Fibroblast of pulmonary artery (primary cell): ENCODE measurements around the gene SLC9A9.

Source experiments
- DNase-seq: peaks from one replicate; pipeline ENCODE4 v3.0.0-alpha.2; 2010; ENCODE audit warnings: low read depth
- H3K4me3 ChIP-seq: replicated peaks from 2 replicates; pipeline ENCODE4 v1.5.1; 2011; ENCODE audit warnings: low read depth, mild to moderate bottlenecking, control low read depth, low read length, moderate library complexity
- TF ChIP-seq, protein P1 (sequence below): IDR thresholded peaks from 2 replicates; pipeline ENCODE4 v1.5.1; 2011; ENCODE audit warnings: mild to moderate bottlenecking, control low read depth, low read length, inconsistent platforms; ENCODE audit errors: missing control alignments

SLC9A9 gene

DNA sequence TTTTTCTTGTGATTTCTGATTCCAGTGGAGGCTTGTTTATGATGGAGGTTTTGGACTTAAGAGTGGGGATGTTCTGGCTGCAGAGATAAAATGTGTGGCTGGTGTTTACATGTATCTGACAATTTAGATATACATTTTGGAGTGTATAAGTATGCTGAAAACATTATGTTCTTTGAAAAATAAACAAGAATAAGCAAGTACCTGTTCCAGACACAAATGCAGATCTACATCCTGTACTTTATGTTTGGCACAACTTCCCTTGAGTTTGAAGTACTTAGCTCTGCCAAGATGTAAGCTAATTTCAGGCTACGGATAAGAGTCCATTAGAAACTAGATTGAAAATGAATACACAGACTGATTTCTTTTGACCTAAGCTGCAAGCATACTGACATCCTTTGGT lies 451.5 kb downstream of the SLC9A9 start:
- TF ChIP-seq, protein P1, sequence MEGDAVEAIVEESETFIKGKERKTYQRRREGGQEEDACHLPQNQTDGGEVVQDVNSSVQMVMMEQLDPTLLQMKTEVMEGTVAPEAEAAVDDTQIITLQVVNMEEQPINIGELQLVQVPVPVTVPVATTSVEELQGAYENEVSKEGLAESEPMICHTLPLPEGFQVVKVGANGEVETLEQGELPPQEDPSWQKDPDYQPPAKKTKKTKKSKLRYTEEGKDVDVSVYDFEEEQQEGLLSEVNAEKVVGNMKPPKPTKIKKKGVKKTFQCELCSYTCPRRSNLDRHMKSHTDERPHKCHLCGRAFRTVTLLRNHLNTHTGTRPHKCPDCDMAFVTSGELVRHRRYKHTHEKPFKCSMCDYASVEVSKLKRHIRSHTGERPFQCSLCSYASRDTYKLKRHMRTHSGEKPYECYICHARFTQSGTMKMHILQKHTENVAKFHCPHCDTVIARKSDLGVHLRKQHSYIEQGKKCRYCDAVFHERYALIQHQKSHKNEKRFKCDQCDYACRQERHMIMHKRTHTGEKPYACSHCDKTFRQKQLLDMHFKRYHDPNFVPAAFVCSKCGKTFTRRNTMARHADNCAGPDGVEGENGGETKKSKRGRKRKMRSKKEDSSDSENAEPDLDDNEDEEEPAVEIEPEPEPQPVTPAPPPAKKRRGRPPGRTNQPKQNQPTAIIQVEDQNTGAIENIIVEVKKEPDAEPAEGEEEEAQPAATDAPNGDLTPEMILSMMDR = no peak
- no peak overlapping the region for H3K4me3 ChIP-seq
- DNase-seq = no peak

DNA sequence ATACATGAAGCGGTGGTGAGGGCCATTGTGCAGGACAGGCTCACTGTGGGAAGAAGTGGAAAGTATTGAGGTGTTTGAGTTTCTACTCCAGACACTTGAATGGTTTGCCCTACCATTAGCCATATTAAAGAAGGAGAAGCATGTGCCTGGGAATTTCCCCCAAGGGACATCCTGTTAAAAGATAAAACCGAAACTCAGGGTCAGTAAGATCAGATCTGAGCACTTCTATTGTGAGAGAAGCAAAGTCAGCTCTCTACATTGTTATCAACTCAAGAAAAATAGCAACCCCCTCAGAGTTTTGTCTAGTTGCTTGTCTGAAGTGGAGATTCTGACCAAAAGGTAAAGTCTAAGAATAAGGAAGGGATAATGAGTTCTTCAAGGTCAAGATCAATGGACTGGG lies 458.9 kb downstream of the SLC9A9 start:
- no peak overlapping the region for H3K4me3 ChIP-seq
- TF ChIP-seq, protein P1 = no peak
- no peak for DNase-seq

DNA sequence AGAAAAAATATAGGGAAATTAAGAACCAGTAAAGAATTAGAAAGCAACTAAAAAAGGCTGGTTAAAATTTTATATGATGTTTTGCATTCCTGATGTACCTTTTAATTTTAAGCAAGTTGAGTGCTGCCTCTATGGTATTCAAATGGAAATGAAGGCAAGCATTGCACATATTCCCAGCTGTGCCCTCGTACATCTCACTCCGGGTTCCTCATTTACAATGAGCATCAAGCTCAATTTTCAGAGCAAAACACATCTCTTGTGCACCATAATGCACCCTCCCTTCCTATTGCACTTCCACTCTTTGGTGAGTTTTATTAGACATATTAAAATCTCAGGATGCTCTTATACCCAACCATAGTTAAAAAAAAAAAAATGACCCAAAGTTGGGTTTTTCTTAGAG lies 460.8 kb downstream of the SLC9A9 start:
- TF ChIP-seq, protein P1 = no peak
- DNase-seq = no peak

DNA sequence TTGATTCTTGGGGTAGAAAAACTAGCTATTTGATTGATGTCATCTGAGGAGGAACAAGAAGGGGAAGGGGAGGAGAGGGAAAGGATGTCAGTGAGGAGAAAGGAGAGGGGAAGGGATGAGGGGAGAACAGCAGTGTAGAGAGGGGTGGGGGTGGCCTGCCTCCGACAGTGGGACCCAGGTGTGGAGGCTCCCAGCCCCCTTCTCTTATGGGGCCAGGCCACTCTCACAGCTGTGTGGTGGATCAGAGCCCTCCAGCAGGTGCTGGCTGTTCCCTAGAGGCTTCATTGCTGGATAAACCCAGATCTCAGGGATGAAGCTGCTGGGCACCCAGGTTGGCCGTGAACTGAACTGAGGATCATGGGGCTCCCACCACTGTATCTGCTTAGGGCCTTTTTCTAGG lies 464.2 kb downstream of the SLC9A9 start:
- DNase-seq = no peak
- no peak overlapping the region for H3K4me3 ChIP-seq
- TF ChIP-seq, protein P1 = no peak

More for the DNA sequence above, 460.8 kb downstream of the SLC9A9 start:
- H3K4me3 ChIP-seq = no peak overlapping the region

DNA sequence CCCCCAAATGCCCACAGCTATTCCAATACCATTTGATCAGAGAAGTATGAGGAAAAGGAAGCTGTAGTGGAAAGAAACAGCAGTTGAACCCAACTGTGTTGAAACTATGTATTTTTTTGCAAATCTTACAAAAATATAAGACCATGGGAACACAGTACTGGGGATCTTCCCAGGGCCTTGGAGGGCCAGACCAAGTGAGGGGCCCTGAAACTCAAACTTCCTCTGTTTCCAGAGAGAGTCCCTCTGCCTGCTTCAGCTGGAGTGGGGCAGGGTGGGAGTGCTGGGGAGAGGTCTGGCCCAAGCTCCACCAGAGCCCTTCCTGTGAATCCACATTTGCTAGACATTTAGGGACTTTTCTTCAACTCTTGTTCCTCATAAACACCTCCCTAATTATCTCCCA lies 464.8 kb downstream of the SLC9A9 start:
- no peak for DNase-seq
- no peak overlapping the region for H3K4me3 ChIP-seq
- TF ChIP-seq, protein P1 = no peak

DNA sequence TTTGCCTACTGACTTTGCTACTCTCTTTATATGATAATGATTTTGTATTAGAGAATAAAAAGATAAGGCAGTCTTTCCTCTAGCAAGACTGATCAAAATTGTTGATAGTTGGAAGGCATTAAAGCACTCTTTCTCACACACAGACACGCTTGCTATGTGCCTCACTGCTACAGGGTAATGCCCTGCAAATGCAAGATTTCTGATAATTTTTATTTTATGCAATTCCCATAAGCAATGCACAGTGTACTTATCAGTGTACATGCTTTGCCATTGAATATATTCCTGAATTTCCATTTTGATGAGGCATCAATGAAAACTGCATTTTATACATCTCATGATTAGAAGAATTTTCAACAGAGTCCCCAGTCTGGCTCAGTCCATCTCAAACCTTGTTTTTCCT lies 465.5 kb downstream of the SLC9A9 start:
- TF ChIP-seq, protein P1 = no peak
- no peak overlapping the region for H3K4me3 ChIP-seq
- DNase-seq = no peak

DNA sequence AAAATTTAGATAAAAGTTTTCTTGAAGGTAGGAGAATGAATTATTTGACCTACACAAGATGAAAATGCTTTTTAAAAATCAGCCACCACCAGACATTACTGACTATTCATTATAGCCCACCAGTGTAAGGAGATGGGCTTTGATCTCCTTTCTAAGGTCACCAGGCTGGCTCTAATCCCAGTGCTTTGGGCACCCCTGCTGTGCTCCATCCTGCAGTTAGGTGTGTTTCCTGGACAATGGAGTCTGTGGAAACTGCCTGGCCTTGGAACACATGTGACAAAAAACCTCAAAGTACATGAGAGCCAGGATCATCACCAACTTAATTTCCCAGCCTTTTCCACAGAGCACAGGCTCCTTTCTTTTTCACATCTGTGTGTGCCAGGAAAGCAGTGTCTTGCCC lies 467.8 kb downstream of the SLC9A9 start:
- TF ChIP-seq, protein P1 = no peak
- DNase-seq = no peak
- no peak overlapping the region for H3K4me3 ChIP-seq
